A549 (cell line): ENCODE measurements around the gene SLC24A3.

Experiments used
- BHLHE40 ChIP-seq: IDR thresholded peaks from 2 replicates; pipeline ENCODE4 v1.6.1; 2012; ENCODE audit warnings: low read depth, low read length, inconsistent platforms
- CBX8 ChIP-seq: fragments of 200-600 bp; sonication (generic); IDR thresholded peaks from 2 replicates; pipeline ENCODE4 v1.6.1; 2016
- CEBPB ChIP-seq, 2 experiments: fragments of >200 bp in 1 of 2; sonication (Bioruptor Twin) in 1 of 2; formaldehyde crosslinking in 1 of 2; IDR thresholded peaks; 2 replicates each; pipeline ENCODE4 v1.6.1; 2012 to 2016
- CTCF ChIP-seq: fragments of >200 bp; sonication (Bioruptor Twin); formaldehyde crosslinking; IDR thresholded peaks from 3 replicates; pipeline ENCODE4 v1.5.1; 2016
- MAX ChIP-seq: IDR thresholded peaks from 2 replicates; pipeline ENCODE4 v1.6.1; 2012
- MYC ChIP-seq: IDR thresholded peaks from 2 replicates; pipeline ENCODE4 v1.6.1; 2012; ENCODE audit warnings: mild to moderate bottlenecking, inconsistent platforms, low read length, improper control_type of control experiment, borderline replicate concordance
- NPAS2 ChIP-seq: fragments of 250-450 bp; sonication (Bioruptor Pico); IDR thresholded peaks from 2 replicates; pipeline ENCODE4 v1.8.0; 2022; ENCODE audit warnings: mild to moderate bottlenecking, moderate library complexity, borderline replicate concordance
- NR3C1 ChIP-seq: fragments of >200 bp; sonication (Bioruptor Twin); formaldehyde crosslinking; IDR thresholded peaks from 3 replicates; pipeline ENCODE4 v1.6.1; 2017
- POLR2A ChIP-seq: IDR thresholded peaks from 2 replicates; pipeline ENCODE4 v1.6.1; 2012; ENCODE audit warnings: mild to moderate bottlenecking, low read length
- POLR2AphosphoS2 ChIP-seq: conservative IDR thresholded peaks from 2 replicates; pipeline ENCODE4 v1.6.1; 2012; ENCODE audit warnings: low read length, improper control_type of control experiment, inconsistent platforms
- REST ChIP-seq: fragments of 200-600 bp; sonication (generic); IDR thresholded peaks from 2 replicates; pipeline ENCODE4 v1.6.1; 2016; ENCODE audit warnings: antibody characterized with exemption, mild to moderate bottlenecking, moderate library complexity
- SMC3 ChIP-seq: fragments of >200 bp; sonication (Bioruptor Twin); formaldehyde crosslinking; IDR thresholded peaks from 3 replicates; pipeline ENCODE4 v1.6.1; 2018; ENCODE audit warnings: inconsistent platforms
- TP53 ChIP-seq: fragments of 250-450 bp; sonication (Bioruptor Pico); IDR thresholded peaks from 2 replicates; pipeline ENCODE4 v1.5.0; 2021; ENCODE audit warnings: mild to moderate bottlenecking, moderate library complexity
- ZC3H11A ChIP-seq: fragments of 450-650 bp; IDR thresholded peaks from 2 replicates; pipeline ENCODE4 v1.6.1; 2014; ENCODE audit warnings: antibody characterized with exemption, mild to moderate bottlenecking

GRCh38 chr20:19232997-19233794, 20.8 kb downstream of the SLC24A3 start:
- TF ChIP-seq CTCF (no peak), CEBPB (IDR thresholded peaks at IDR 0.05) (no peak), ZC3H11A (no peak), CBX8 (no peak), POLR2A (no peak), NR3C1 (no peak), REST (no peak), MYC (no peak), TP53 (CRISPR knock-in tag) (no peak), POLR2AphosphoS2 (no peak), BHLHE40 (no peak), MAX (no peak), SMC3 (no peak), NPAS2 (no peak)
